ENCODE data around the gene TRPV6. TPM values are rescaled to one million over a fixed set of nuclear protein-coding genes. Genes with fewer than 3 reads are reported as not detected.

TRPV6 gene
- total RNA-seq, 2 experiments from 2014 or later, result not detected

GRCh38 chr7:142857625-142858024 lies 27.9 kb downstream of the TRPV6 start:
- TF ChIP-seq CTCF (IDR thresholded peaks at IDR 0.05), result no peak
- ChIA-PET CTCF (interaction anchor here (1.2 to 2.4 kb wide), 5 partner anchors 9 to 253 kb away, joined by 3 to 11 read pairs (median 8); no protein-coding TSS in a partner anchor), POLR2A (no interaction called here)
- DNase-seq (no peak), ATAC-seq (no peak)
- Mint-ChIP-seq H3K27ac (no peak overlapping the region), H3K27me3 (no peaks in the 10 kb centered on the region), H3K9me3 (no peaks in the 10 kb centered on the region), H3K36me3 (ENCODE audit: low read depth) (no peaks in the 10 kb centered on the region), H3K4me3 (no peak overlapping the region), H3K4me1 (ENCODE audit: low read depth) (peaks cover 6% of the 10 kb centered on the region)
- intact Hi-C loops (cut with micrococcal nuclease), result no loop called here

- H3K36me3 Mint-ChIP-seq (ENCODE audit: low read depth), result no peaks in the 10 kb centered on the region
- TF ChIP-seq CTCF (IDR thresholded peaks at IDR 0.05), result no peak
- peaks cover 6% of the 10 kb centered on the region for H3K4me1 Mint-ChIP-seq (ENCODE audit: low read depth)
- no peak overlapping the region for H3K27ac Mint-ChIP-seq
- no peaks in the 10 kb centered on the region for H3K9me3 Mint-ChIP-seq
- H3K4me3 Mint-ChIP-seq, result peak overlapping the region; percentile 0
- ATAC-seq (no peak), DNase-seq (no peak)
- intact Hi-C loops (cut with micrococcal nuclease), result no loop called here
- ChIA-PET POLR2A (no interaction called here), CTCF (interaction anchor here (1.0 to 3.2 kb wide), 8 partner anchors 9 to 472 kb away, joined by 3 to 33 read pairs (median 9); no protein-coding TSS in a partner anchor)
- no peaks in the 10 kb centered on the region for H3K27me3 Mint-ChIP-seq
Measured at GRCh38 chr7:142856565-142857245, 28.8 kb downstream of the TRPV6 start.

GRCh38 chr7:142855756-142856564 lies 29.6 kb downstream of the TRPV6 start:
- Mint-ChIP-seq H3K4me3 (peak overlapping the region; percentile 63), H3K27ac (no peak overlapping the region), H3K36me3 (ENCODE audit: low read depth) (no peaks in the 10 kb centered on the region), H3K9me3 (no peaks in the 10 kb centered on the region), H3K27me3 (no peaks in the 10 kb centered on the region), H3K4me1 (ENCODE audit: low read depth) (peaks cover 6% of the 10 kb centered on the region)
- DNase-seq (no peak), ATAC-seq (no peak)
- ChIA-PET POLR2A (no interaction called here), CTCF (interaction anchor here (1.0 to 3.2 kb wide), 8 partner anchors 10 to 471 kb away, joined by 3 to 33 read pairs (median 4); no protein-coding TSS in a partner anchor)
- intact Hi-C loops (cut with micrococcal nuclease), result no loop called here
- TF ChIP-seq CTCF (IDR thresholded peaks at IDR 0.05), result no peak

- H3K27me3 Mint-ChIP-seq, result no peaks in the 10 kb centered on the region
- H3K4me3 Mint-ChIP-seq, result peak overlapping the region; percentile 63
- H3K9me3 Mint-ChIP-seq, result no peaks in the 10 kb centered on the region
- ChIA-PET CTCF (interaction anchor here (1.0 to 3.2 kb wide), 12 partner anchors 10 to 470 kb away, joined by 3 to 33 read pairs (median 4); no protein-coding TSS in a partner anchor), POLR2A (interaction anchor here (0.6 to 0.9 kb wide), 4 partner anchors 47 to 470 kb away, joined by 3 to 4 read pairs (median 3); no protein-coding TSS in a partner anchor)
- H3K4me1 Mint-ChIP-seq (ENCODE audit: low read depth), result peaks cover 6% of the 10 kb centered on the region
- H3K27ac Mint-ChIP-seq, result no peak overlapping the region
- DNase-seq (no peak), ATAC-seq (no peak)
- TF ChIP-seq CTCF (IDR thresholded peaks at IDR 0.05), result no peak
- intact Hi-C loops (cut with micrococcal nuclease), result no loop called here
- no peaks in the 10 kb centered on the region for H3K36me3 Mint-ChIP-seq (ENCODE audit: low read depth)
Measured at GRCh38 chr7:142855114-142855743, 30.3 kb downstream of the TRPV6 start.
